ENCODE measurements around the gene PIEZO2.
A peak's percentile ranks its signal among the peaks of the same experiment; 100 is the strongest.
"Not testable (repeated sequence)": the region's sequence is repeated elsewhere in the genome, so short reads cannot be mapped to it uniquely, and the experiment has no call there.

Gene PIEZO2

DNA sequence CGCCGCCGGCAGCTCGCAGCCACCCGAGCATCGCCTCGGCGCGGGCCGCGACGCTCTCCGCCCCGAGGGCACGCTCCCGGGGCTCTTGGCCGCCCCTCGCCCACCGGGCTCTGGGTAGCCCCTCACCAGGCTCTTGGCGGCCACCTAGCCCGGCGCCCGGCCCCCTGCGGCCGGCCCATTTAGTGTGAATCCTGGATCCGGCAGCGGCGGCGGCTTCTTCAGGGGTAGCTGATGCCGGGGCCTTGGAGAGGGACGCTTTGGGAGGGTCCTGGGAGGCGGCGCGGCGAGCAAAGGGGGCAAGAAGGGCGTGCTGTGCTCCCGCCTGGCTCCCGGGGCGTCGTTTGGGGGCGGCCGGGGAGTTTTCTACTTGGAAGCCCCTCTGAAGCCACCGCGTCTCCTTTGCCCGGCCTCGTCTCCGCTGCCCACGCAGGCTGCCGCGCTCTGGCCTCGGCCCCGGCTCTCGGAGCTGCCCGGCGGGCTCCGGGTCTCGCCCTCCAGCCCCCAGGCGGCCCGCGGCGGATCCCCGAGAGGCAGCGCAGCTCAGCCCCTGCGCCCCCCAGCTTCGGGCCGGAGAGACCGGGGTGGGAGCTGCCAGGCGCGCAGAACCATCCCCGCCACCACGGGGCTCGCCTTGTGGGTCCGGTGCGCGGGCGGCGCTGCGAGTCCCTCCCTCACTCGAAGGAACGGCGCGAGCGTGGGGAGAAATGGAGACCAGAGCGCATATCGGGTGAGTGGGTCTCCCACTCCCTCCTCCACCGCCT lies 509 bp downstream of the PIEZO2 start:
- no peak for DNase-seq

DNA sequence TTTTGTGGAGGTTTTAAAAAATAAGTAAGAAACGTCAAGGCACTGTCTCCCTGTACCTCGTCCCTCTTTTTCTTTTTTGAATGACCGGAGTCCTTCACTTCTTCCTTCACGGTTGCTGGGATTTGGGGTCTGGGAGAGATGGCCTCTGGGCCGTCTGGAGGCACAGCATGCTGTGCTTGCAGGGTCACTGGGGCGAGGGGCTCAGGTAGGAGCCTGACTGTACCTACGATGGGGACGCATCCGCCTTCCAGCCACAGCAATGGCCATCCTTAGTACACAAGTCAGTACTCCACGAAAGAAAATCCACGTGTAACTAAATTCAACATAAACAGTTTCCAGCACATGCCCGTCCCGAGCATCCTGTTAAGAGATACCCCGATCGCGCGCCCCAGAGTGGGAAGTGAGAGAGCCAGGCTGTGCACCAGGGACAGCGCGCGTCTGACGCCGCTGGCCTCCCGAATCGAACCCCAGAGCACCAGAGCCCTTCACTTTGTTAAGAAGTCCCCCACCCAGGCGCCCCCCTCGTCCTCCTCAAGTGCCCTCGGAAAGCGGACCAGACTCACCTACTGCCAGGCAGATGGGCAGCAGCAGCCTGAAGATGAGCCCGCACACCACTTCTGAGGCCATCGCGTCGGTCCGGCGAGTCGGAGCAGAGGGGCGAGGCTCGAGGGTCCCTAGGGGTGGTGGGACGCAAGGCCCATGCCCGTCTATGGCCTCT lies 1.2 kb downstream of the PIEZO2 start:
- peak; percentile 35 for DNase-seq

DNA sequence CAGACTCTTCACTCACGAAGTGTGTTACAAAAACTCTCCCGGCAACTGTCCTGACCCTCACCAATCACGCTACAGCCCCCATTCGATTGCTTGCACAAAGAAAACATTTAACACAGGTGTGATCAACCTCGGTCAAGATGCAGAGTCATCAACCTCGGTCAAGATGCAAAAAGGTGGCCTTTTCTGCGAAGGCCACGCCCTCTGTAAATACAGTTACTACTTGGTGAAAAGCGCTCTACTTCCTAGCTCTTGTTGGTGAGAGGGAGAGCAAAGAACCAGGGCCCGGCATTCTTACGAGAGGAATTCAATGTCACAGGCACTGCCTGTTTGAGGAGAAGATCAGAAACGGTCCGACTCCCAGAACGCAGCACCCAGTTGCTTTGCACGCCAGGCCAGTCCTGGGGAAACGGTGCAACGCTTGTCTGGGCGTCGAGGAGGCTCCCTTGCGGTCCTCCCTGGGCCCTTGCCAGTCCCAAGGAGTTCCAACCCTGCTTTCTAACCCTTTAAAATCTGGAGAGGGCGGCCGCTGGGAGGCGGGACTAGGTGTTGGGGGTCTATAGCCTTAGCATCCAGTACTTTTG lies 1.9 kb downstream of the PIEZO2 start:
- DNase-seq, result peak; percentile 67

DNA sequence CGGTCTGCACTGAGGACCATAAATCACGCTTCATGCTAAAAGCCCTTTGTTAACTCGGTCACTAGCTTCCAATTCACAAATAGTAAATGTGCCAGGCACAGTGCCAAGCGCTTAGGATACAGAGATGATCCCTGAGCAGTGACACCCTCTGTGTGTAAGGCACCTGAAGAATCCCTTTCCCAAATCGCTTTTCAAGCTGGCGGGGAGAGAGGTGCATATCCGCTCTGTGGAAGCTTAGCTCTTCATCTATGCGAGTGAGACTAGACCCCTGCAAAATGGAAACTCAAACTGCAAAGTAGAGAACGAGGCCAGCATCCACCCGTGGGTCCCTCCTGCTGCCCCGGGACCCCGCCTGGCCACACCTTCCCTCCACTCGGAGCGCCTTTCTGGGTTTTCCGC lies 2.4 kb downstream of the PIEZO2 start:
- peak; percentile 39 for DNase-seq

DNA sequence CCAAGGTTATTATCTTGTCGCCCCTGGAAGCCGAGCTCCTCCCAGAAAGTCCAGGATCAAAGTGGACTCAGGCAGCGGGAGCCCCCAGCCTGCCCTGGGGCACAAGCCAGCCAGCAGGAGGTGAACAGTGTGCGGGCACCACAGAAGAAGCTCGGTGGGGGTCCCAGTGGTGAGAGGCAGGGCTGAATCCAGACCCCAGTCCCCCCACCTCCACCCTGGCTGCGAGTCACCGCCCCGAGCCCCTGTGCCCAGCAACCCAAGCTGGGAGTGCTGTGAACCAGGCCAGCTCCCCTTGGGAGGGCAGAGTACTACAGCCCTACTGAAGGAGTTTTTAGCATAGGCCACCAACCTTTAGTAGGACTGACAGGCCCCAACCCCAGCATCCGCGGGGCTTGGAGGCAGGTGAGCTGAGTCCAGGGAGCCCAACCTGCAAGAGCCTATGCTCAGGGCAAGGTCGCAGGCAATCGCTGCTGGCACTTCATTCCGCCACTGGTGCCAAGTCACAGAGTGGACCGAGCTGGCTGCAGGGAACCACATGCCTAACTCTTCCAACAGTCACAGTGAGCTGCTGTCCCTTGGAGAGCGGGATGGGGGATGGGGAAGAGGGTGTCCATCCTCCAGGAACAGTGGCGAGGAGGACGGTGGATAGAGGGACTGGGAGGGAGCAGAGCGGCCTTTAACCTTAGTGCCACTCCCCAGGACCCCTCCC lies 3.0 kb downstream of the PIEZO2 start:
- no peak for DNase-seq

DNA sequence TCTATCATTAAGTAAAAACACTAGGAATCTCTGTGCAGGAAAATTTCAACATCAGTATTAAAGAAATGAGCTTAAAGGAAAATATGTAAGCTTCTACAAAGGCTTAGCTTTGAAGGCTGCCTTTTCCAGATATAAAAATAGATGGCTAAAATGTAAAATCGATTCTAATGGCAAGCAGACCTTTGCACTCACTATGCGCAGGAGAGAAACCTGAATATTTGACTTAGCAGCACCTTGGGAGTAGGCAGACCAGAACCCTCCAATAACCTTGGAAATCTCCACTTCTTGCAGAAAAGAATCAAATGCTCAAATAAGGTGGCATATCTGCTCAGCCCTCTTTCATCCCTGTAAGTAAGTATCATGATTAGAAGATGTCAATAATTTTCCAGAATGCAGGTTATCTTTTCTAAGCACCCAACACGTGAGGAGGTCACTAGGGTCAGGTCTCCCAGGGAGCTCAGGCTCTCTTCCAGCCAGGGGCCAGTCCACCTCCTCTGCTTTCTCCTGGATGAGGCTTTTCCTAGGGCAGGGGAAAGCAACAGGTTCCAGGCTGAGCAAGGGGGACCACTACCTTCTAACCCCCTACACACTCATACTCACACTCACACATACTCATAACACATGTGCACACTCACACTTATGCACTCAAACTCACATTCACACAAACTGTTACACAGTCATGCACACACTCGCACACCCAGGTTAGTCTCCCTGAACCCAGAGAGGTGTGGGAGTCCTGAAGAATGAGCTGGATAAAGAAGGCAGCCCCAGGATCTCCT lies 3.8 kb downstream of the PIEZO2 start:
- no peak for DNase-seq

DNA sequence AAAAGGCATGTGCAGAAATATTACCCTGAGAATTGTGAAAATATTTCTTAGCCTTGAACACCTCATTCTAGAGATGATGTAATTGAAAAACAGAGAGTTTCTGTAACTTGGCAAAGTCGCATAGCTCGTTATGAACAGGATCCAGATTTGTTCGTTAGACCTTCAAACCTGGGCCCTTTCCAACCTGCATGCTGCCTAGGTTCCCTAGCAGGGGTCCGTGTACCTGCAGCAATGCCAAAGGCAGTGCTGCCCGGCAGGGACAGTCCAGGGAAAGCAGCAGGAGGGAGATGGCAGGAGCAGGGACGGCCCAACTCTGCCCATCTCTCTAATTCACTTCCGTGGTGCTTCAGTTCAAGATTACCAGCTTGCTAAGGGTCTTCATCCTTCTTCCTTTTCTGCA lies 12.0 kb downstream of the PIEZO2 start:
- no peak for DNase-seq

DNA sequence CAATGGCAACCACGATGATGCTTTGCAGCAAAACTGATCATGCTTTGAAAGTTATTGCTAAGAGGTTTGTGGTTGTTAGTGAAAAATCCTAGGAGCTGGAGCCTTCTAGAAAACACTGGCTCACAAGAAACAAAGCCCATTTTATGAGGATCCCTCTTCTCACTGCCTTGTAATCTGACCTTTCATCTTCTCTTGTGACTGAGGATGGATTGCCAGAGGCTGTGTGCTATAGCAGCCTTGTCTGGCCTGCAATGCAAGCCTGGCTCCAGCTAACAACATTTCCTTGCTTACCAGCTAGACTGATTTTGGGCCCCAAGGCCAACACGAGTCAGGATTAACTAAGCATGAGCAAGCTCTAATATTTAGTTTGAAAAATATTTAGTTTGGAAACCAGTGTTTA lies 13.1 kb downstream of the PIEZO2 start:
- DNase-seq, result no peak

DNA sequence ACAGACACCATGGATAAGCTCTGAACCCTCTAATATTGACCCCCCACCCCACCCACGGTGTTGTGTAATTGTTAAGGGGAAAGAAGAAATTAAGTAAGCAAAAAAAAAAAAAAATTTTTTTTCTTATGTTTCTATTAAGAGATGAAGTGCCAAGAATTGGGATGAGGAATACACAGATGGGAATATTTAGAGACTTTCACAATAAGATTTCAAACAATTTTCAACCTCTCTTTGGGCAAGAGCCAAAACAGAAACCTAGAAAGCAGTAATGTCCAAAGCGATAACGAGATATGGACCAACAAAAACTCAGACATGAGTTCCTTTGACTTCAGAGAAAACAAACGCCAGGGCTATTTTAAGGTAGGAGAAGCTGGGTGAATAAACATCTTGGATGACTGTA lies 14.4 kb downstream of the PIEZO2 start:
- DNase-seq, result no peak

DNA sequence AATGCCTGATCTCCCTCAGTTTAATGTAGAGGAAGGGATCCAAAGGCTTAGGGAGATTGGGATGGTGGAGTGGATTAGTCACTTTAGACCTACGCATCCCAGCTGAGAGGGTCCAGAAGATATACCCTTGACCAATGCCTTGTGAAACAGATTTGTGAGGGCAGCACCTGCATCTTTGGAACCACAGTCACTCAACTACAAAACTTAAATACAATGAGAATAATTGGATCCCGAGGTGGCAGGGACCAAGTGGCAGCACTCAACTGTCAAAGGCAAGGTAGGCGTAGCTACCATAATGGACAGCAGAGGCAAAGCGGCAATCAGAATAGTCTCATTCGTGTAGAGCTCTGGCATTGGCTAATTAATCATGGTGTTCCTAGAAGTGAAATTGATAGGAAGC lies 20.3 kb downstream of the PIEZO2 start:
- not testable (repeated sequence) for DNase-seq

DNA sequence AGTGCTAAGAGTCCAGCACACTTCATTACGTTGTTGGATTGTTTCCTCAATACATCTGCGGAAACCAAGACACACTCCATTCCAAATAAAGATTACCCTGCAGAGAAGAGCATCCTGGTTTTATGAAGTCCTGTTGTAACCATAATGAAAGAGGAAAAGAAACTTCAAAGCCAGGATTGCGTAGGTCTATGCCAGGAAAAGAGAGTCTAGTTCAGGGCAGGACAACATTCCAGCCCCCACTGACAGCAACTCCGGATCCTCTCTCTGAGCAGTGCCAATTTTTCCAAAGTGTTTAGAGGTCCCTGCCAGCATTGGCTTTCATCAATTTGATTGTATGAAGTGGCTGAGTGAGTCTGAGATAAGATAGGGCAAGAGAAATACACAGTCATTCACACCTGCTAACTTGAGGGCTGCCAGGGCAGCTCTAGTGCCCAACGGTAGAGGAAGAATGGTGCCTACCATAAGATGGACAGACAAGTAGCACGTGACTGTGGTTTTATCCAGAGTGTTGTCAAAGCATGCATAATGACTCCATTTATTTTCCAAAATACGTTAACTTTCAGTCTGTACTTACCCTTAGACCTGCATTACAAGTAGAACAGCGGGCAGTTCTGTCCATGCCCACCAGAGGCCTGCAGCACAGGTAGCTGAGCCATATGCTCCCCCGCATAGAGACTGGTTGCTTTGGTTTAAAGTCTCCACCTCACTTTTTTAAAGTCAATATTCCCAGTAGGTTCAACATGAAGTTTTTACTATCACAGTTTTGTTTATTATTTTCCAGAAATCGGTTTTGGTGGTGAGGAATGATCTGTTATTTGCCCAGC lies 23.7 kb downstream of the PIEZO2 start:
- no peak for DNase-seq

DNA sequence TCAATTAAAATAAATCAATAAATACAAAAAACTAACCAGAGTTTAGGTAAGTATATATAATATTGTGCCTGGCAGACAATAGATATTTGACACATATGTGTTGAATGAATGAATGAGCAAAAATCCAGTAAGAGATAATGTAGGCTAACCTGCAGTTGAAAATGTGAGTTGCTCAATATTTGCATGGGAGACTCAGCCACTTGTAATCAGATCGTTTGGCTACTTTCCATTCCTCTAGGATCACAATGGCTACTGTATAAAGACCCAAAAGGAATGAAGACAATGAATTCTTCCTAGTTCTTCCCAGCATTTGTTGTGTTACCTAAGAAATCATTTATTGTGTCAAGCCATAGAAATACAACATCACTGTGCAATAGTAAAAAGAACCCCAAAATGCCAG lies 25.3 kb downstream of the PIEZO2 start:
- DNase-seq, result no peak

DNA sequence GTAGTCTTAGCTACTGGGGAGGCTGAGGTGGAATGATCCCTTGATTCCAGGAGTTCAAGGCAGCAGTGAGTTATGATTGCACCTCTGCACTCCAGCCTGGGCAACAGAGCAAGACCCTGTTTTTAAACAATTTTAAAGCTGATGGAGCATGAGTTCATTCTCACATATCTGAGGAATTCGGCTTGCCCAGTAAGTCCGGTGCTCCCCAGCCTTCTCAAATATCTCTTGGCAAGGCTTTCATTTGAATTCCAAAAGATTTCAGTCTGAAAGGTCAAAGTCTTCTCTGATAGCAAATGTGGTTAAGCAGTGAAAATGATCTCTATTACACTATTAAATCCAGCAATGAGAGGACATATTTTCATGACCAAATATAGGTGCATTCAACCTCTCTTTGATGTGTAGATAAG lies 27.9 kb downstream of the PIEZO2 start:
- DNase-seq, result no peak

DNA sequence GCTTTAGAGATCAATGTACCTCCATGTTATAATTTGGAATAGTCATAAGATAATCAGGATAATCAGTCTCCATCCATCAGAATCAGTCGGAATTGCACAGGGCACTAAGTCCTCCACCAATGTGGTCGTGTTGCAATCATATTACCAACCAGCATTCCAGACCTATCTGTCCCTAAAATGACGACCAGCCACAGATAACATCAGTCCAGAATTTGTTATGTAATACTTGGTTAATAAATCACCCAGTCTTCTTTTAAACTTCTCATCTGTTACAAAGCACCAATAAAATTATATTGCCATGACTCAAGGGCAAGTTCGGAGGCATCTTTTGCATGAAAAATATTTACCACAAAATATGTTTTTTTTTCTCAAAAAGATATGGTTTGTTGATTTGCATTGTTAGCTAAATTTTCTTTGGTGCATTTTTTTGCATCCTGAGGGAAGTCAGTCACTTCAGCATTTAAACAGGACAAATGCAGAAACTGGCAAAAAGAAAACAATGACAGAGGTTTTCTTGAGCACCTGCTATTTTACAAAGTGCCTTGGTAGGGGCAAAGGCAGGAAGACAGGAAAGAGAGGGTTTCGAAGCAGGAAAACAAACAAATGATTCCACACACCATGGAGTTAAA lies 29.3 kb downstream of the PIEZO2 start:
- DNase-seq, result no peak

DNA sequence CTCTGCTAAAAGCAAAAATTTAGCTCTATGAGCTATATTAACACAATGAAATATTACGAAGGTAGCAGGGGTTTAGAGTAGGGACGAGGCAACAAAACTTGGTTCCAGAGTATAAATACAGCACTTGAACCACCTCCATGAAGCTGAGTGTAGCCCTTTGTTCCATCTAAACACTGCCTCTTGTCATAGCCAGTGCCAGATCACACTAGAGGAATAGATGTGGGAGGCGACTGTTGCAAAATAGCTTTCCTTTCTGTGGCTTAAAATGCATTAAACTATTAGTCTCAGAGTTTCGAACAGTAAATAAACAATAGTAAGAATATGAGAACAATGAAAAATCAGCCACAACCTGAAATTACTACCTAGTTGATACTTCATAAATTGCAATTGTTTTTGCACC lies 29.8 kb downstream of the PIEZO2 start:
- no peak for DNase-seq

DNA sequence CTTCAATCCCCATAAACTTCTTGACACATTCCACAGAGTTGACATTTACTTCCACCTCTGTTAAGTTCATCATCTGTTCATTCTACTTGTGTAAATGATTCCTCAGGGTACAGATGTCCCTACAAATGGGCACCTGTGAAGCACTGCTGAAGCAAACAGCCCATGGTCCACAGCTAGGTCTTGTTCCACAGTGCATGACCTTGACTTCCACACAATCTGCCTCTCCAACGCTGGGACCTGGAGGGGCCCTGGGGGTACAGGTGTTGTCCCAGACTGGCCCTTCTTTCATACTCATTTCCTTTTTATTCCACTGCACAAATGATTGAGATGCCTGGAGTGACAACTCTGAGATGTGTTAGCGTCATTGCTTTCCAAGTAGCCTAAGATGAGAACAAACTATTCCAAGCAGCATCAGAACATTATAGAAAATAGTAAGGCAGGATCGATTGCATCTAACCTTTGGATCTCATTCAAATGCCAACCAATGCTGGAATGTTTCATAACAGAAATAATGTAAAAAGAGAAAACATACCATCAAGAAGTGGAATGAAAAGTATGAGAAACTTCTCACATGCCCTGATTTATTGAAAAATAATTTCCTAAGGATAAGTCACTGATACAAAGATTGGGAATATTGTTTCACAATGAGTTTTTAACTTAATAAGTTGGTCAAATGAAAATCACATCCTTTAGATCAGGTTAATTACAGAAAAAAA lies 31.2 kb downstream of the PIEZO2 start:
- no peak for DNase-seq

DNA sequence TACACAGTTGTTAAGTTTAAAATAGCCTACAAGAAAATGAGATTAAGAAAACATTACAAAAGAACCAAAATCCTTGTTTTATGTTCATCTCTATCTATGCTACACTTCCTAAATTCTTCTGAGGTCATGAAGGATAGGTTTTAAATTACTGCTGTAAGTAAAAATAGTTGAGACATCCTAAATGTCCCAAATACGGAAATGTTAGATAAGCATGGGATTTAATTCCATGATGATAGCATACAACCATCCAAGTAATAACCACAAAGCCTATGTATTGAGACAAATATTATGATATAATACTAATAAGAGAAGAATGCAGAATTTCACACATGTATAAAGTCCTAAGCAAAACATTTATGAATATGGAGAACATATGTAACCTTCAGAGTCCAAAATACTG lies 34.1 kb downstream of the PIEZO2 start:
- DNase-seq, result no peak

DNA sequence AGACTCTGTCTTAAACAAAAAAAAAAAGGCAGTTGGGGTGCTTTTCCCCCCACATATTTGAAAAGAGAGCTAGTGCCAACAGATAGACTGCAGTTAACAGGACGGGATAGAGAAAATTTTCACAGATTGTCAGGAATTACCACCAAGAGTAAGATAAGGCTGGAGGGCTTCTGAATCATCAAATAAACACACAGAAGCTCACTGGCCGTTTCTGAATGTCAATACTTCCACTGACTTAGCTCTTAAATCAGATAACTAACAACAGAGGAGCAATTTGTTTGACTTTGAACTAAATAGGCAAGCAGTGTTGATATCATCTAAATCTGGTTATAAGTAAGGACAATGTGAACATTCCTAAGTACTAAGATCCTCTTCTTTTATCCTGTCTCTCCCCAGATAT lies 34.7 kb downstream of the PIEZO2 start:
- DNase-seq, result no peak

DNA sequence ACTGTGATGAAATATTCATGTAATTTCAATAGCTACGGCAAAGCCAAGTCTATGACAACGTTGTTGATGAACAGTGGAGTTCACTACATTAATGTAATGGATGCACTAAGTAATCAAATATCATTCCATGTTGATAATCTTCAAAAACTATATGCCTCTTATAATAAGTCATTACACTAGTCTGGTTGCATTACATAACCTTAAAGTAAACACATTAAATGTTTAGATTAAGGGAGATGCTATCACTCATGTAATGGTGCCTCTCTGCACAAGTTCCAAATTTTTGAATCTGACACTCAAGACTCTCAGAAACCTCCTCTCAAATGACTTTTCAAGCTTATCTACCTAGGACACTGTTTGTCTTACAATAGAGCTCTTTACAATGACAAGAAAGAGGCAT lies 35.4 kb downstream of the PIEZO2 start:
- DNase-seq, result no peak

DNA sequence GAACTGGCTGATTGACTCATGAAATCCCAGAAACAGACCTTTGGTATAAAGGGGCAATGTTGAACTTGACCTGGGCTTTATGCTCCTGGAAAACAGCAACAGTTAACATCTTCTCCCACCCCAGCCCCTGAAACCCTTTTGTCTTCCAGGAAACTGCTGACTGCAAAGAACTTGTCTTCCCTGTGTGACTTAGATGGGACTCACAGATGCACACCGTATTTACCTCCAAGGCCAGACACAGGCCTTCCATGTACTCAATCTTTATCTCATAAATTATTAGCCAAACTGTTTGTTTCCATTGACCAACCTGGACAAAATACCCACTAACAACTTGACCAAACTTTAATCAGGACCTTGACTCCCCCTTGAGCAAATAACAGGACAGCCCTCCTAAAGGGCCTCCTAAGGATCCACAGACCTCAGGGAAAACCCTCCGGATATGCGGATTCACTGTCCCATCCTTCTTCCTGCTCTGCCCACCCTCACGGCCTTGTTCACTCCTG lies 36.3 kb downstream of the PIEZO2 start:
- no peak for DNase-seq

DNA sequence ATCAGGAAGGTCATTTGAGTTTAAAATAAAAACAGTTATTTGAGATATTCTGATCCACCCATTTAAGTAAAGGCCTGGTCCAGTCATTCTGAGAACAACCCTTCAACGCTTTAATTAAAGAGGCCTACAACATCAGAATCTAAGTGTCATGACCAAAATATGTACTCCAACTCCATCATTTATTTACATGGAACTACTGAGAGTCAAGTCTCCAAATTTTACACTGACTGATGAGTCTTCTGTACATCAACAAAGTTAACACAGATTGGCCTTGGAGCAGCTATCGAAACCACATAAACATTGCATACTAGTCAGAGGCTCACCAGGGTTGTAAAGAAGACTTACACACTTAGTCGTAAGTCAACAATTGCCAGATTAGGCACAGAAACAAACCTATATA lies 37.1 kb downstream of the PIEZO2 start:
- no peak for DNase-seq

Data from DMS79 treated with DMSO at 0.1 percent for 48 hours (cell line).